Trophoblast cell (in vitro differentiated cells and primary cell): ENCODE results near the gene NKAPL.

Experiments used
- DNase-seq, 2 donors: peaks; one replicate each; pipeline ENCODE4 v3.0.0-alpha.2; 2016
- H2AFZ ChIP-seq: 2 replicates; pipeline ENCODE4 v1.6.1; 2013; ENCODE audit warnings: low read length, moderate library complexity, mild to moderate bottlenecking; ENCODE audit not compliant: insufficient read depth, poor library complexity
- H2AK5ac ChIP-seq: 2 replicates; pipeline ENCODE4 v1.6.1; 2013; ENCODE audit warnings: mild to moderate bottlenecking, low read length
- H2BK120ac ChIP-seq: 2 replicates; pipeline ENCODE4 v1.6.1; 2013; ENCODE audit warnings: low read length, mild to moderate bottlenecking, moderate library complexity; ENCODE audit not compliant: insufficient read depth, poor library complexity
- H2BK12ac ChIP-seq: 2 replicates; pipeline ENCODE4 v1.6.1; 2013; ENCODE audit warnings: mild to moderate bottlenecking, low read length, moderate library complexity
- H2BK5ac ChIP-seq: 2 replicates; pipeline ENCODE4 v1.6.1; 2013; ENCODE audit warnings: low read length, low read depth, moderate library complexity, mild to moderate bottlenecking; ENCODE audit not compliant: poor library complexity
- H3K14ac ChIP-seq: 2 replicates; pipeline ENCODE4 v1.6.1; 2013; ENCODE audit warnings: mild to moderate bottlenecking, low read length
- H3K18ac ChIP-seq: 2 replicates; pipeline ENCODE4 v1.6.1; 2013; ENCODE audit warnings: mild to moderate bottlenecking, low read length
- H3K23ac ChIP-seq: 2 replicates; pipeline ENCODE4 v1.6.1; 2013; ENCODE audit warnings: low read length
- H3K27ac ChIP-seq: 2 replicates; pipeline ENCODE4 v1.5.1; 2013; ENCODE audit warnings: low read depth, mild to moderate bottlenecking, inconsistent platforms, low read length, moderate library complexity
- H3K27me3 ChIP-seq: 2 replicates; pipeline ENCODE4 v1.6.1; 2013; ENCODE audit warnings: inconsistent platforms, mild to moderate bottlenecking, low read length, moderate library complexity; ENCODE audit not compliant: insufficient read depth
- H3K36me3 ChIP-seq, 2 experiments: 1 replicate in 1 of 2; 2 replicates in 1 of 2; pipeline ENCODE4 v1.6.1; 2013; ENCODE audit warnings: low read length in 2 of 2, mild to moderate bottlenecking in 2 of 2, moderate library complexity in 1 of 2; ENCODE audit not compliant: insufficient read depth in 2 of 2, control insufficient read depth in 1 of 2
- H3K4ac ChIP-seq: 2 replicates; pipeline ENCODE4 v1.6.1; 2013; ENCODE audit warnings: low read depth, mild to moderate bottlenecking, low read length, moderate library complexity
- H3K4me1 ChIP-seq, 2 experiments: 1 replicate in 1 of 2; 2 replicates in 1 of 2; pipeline ENCODE4 v1.6.1; 2013; ENCODE audit warnings: low read length in 2 of 2, mild to moderate bottlenecking in 2 of 2, moderate library complexity in 1 of 2; ENCODE audit not compliant: insufficient read depth in 2 of 2, control insufficient read depth in 1 of 2
- H3K4me2 ChIP-seq: 2 replicates; pipeline ENCODE4 v1.6.1; 2013; ENCODE audit warnings: inconsistent platforms, mild to moderate bottlenecking, low read length, moderate library complexity
- H3K4me3 ChIP-seq: 2 replicates; pipeline ENCODE4 v1.5.1; 2013; ENCODE audit warnings: mild to moderate bottlenecking, low read depth, low read length, inconsistent platforms
- H3K79me1 ChIP-seq: one replicate; pipeline ENCODE4 v1.6.1; 2013; ENCODE audit warnings: low read length
- H3K79me2 ChIP-seq: 2 replicates; pipeline ENCODE4 v1.6.1; 2013; ENCODE audit warnings: low read length, mild to moderate bottlenecking; ENCODE audit not compliant: control insufficient read depth, insufficient read depth, poor library complexity
- H3K9ac ChIP-seq: 2 replicates; pipeline ENCODE4 v1.6.1; 2013; ENCODE audit warnings: mild to moderate bottlenecking, low read length
- H3K9me3 ChIP-seq: 2 replicates; pipeline ENCODE4 v1.6.1; 2013; ENCODE audit warnings: low read depth, mild to moderate bottlenecking, control low read depth, inconsistent platforms, low read length; ENCODE audit not compliant: insufficient read depth
- H4K12ac ChIP-seq: 2 replicates; pipeline ENCODE4 v1.6.1; 2013; ENCODE audit warnings: low read depth, mild to moderate bottlenecking, low read length, moderate library complexity
- H4K8ac ChIP-seq: 2 replicates; pipeline ENCODE4 v1.6.1; 2013; ENCODE audit warnings: low read depth, mild to moderate bottlenecking, low read length, moderate library complexity
- H4K91ac ChIP-seq: one replicate; pipeline ENCODE4 v1.6.1; 2013; ENCODE audit warnings: low read depth, mild to moderate bottlenecking, low read length, moderate library complexity
- WGBS: extraction: QIAGEN DNeasy Blood & Tissue Kit; methylation state at CpG from one replicate; pipeline ENCODE4 v1.1.7; 2013; ENCODE audit warnings: missing lambda C conversion rate; ENCODE audit not compliant: insufficient read length, insufficient coverage; ENCODE audit errors: extremely low coverage; 5-methylcytosine and 5-hydroxymethylcytosine counted together

The NKAPL gene

DNA sequence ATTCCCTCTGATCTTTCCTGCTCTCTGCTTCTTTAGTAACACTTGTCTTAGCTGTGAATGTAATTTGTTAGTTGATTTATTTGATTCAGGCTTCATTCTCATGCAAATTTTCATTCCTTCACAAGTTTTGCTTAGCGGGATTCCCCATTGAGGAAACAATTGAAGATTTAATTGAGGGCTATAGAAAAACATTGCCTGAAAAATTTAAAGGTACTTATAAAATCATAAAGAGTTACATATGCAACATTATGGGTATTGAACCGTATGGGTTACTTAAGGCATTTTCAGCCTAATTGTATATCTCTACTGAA, 45.9 kb upstream of the NKAPL start:
- Histone ChIP-seq H2AFZ (no peak overlapping the region), H4K12ac (no peak overlapping the region), H3K23ac (no peak overlapping the region), H3K18ac (no peak overlapping the region), H3K36me3 (no peaks in the 10 kb centered on the region), H3K27me3 (peaks cover 9% of the 10 kb centered on the region), H4K8ac (no peak overlapping the region), H3K79me1 (no peaks in the 10 kb centered on the region), H2AK5ac (no peak overlapping the region), H2BK120ac (no peak overlapping the region), H3K9ac (no peak overlapping the region), H2BK12ac (no peak overlapping the region), H3K4me1 (peaks cover 2 to 7% of the 10 kb centered on the region in 2 experiments), H3K9me3 (peaks cover 5% of the 10 kb centered on the region), H3K14ac (no peak overlapping the region), H3K4me3 (no peak overlapping the region), H2BK5ac (no peak overlapping the region), H4K91ac (no peak overlapping the region), H3K79me2 (no peaks in the 10 kb centered on the region), H3K27ac (no peak overlapping the region), H3K4me2 (no peak overlapping the region), H3K4ac (no peak overlapping the region)
- DNase-seq, result no peak
- no CpG with 5 or more reads among the region's 2 CpGs for WGBS

DNA sequence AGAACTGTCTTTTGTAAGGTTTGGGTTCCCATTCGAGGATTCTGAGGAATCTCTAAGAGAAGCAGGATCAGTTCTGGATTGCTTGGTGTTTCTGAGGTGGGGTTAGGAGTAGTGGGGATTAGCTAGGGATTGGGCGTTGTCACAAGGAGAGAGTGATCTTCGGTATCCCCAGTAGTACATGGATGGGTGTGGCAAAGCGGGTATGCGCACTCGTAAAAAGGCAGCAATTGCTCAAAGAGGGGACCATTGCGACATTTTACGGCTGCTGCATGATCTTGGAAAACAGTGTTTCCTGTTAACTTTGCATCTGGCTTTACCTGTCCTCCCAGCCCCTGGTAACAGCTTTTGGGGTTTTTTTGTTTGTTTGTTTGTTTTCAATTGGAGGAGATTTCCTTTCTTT, 43.7 kb upstream of the NKAPL start:
- peaks cover 4 to 11% of the 10 kb centered on the region in 2 experiments for H3K4me1 ChIP-seq
- H3K4me3 ChIP-seq, result no peak overlapping the region
- H3K27ac ChIP-seq, result no peak overlapping the region
- H3K27me3 ChIP-seq, result peaks cover 1% of the 10 kb centered on the region
- peaks cover 3% of the 10 kb centered on the region for H3K79me2 ChIP-seq
- H2BK120ac ChIP-seq, result no peak overlapping the region
- H3K4ac ChIP-seq, result no peak overlapping the region
- no peak overlapping the region for H3K4me2 ChIP-seq
- WGBS, result no CpG with 5 or more reads among the region's 8 CpGs
- no peak for DNase-seq
- H4K12ac ChIP-seq, result no peak overlapping the region
- H3K18ac ChIP-seq, result no peak overlapping the region
- H2BK12ac ChIP-seq, result no peak overlapping the region
- H3K9me3 ChIP-seq, result peaks cover 5% of the 10 kb centered on the region
- H2AFZ ChIP-seq, result no peak overlapping the region
- H3K23ac ChIP-seq, result peak overlapping the region; percentile 83
- H3K36me3 ChIP-seq, result no peaks in the 10 kb centered on the region
- H4K91ac ChIP-seq, result no peak overlapping the region
- no peak overlapping the region for H3K14ac ChIP-seq
- no peak overlapping the region for H2AK5ac ChIP-seq
- H2BK5ac ChIP-seq, result no peak overlapping the region
- H4K8ac ChIP-seq, result no peak overlapping the region
- no peak overlapping the region for H3K9ac ChIP-seq
- peaks cover 3% of the 10 kb centered on the region for H3K79me1 ChIP-seq

DNA sequence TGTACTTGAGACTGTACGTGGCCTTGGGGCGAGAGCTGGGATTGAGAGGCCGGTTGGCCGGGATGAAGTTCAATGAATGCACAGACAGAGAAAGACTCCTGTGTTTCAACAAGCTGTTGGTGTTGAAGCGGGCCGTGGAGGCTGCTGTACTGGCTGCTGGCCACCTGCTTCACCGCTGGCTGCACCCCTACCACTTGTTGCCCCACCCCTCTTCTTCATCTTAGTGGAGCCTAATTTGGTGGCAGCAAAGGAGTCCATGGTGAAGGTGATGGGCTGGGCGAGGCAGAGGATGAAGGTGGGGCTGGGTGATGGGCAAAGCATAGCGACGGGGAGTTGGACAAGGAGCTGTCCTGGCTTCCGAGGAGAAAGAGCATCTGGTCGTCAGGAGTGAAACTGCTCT, 41.2 kb upstream of the NKAPL start:
- no peak overlapping the region for H3K14ac ChIP-seq
- peak overlapping the region; percentile 93 for H4K12ac ChIP-seq
- no peak overlapping the region for H3K27ac ChIP-seq
- H3K9ac ChIP-seq, result no peak overlapping the region
- H3K36me3 ChIP-seq, result no peaks in the 10 kb centered on the region
- no peak for DNase-seq
- H3K23ac ChIP-seq, result no peak overlapping the region
- H3K18ac ChIP-seq, result no peak overlapping the region
- no peak overlapping the region for H2AFZ ChIP-seq
- no peak overlapping the region for H2BK12ac ChIP-seq
- peaks cover 3% of the 10 kb centered on the region for H3K79me2 ChIP-seq
- H3K4ac ChIP-seq, result no peak overlapping the region
- H3K4me2 ChIP-seq, result no peak overlapping the region
- H3K9me3 ChIP-seq, result peaks cover 3% of the 10 kb centered on the region
- H3K4me1 ChIP-seq, result peaks cover 4 to 6% of the 10 kb centered on the region in 2 experiments
- peaks cover 3% of the 10 kb centered on the region for H3K27me3 ChIP-seq
- H3K4me3 ChIP-seq, result no peak overlapping the region
- no peak overlapping the region for H4K91ac ChIP-seq
- no CpG with 5 or more reads among the region's 12 CpGs for WGBS
- no peak overlapping the region for H2BK120ac ChIP-seq
- H4K8ac ChIP-seq, result peak overlapping the region; percentile 98
- H3K79me1 ChIP-seq, result peaks cover 3% of the 10 kb centered on the region
- no peak overlapping the region for H2BK5ac ChIP-seq
- no peak overlapping the region for H2AK5ac ChIP-seq

DNA sequence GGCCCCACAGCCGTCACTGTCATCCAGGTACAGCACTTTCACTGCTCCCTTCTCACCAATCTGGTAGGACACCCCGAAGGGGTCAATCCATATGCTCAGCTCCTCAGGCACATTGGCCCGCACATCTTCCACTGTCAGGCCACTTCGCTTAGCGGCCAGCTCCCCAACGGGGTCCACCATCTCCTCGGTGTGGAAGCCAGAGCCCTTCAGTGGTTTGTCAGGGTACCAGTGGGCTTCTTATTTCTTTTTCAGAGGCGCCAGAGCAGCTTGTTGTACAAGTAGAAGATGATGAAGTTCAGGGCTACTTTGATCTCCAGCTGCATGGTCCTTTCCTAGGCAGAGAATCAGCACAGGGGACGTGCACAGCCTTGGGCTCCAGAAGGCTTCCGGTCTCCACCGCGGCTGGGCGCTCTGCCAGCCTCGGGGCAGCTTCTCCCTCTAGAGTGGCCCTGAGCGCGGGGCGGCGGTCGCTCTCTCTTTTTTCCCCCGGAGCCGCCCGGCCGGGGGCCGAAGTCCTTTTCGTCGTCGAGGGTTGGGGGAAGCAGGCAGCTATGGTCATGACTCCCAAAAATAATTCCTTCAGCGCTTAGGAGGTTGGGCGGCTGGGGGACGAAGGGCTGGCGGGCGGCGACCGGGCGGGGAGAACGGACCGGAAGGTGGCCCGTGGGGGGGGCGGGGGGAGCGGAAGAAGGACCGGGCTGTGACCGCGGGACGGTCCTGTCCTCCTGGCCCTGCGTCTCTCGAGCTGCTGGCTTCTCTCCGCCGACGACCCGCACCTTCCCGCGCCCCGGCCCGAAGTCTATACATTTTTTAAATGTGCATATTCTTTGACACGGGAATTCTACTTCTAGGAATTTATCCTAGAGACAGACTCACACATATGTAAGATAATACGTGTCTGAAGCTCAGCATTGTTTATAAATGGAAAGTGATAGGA, 40.5 kb upstream of the NKAPL start:
- peak overlapping the region; percentile 93 for H4K12ac ChIP-seq
- no peak overlapping the region for H3K27ac ChIP-seq
- peaks cover 3% of the 10 kb centered on the region for H3K9me3 ChIP-seq
- H2BK12ac ChIP-seq, result no peak overlapping the region
- peak overlapping the region; percentile 98 for H4K8ac ChIP-seq
- peak overlapping the region; percentile 81 for H4K91ac ChIP-seq
- peaks cover 3% of the 10 kb centered on the region for H3K79me1 ChIP-seq
- H3K4me2 ChIP-seq, result peak overlapping the region; percentile 83
- no peak overlapping the region for H2AK5ac ChIP-seq
- no peak overlapping the region for H3K9ac ChIP-seq
- peaks cover 3% of the 10 kb centered on the region for H3K79me2 ChIP-seq
- H3K4me3 ChIP-seq, result peak overlapping the region; percentile 74
- H3K27me3 ChIP-seq, result peaks cover 4% of the 10 kb centered on the region
- peak overlapping the region; percentile 47 for H2AFZ ChIP-seq
- DNase-seq, result peak; percentile 70 to 81
- H3K23ac ChIP-seq, result no peak overlapping the region
- no peaks in the 10 kb centered on the region for H3K36me3 ChIP-seq
- peaks cover 4 to 6% of the 10 kb centered on the region in 2 experiments for H3K4me1 ChIP-seq
- H2BK120ac ChIP-seq, result no peak overlapping the region
- H3K14ac ChIP-seq, result peak overlapping the region; percentile 58
- peak overlapping the region; percentile 50 for H2BK5ac ChIP-seq
- no CpG with 5 or more reads among the region's 56 CpGs for WGBS
- H3K18ac ChIP-seq, result peak overlapping the region; percentile 41
- H3K4ac ChIP-seq, result peak overlapping the region; percentile 30
